K562 (cell line): ENCODE measurements around the gene POLG.

Experiments used
- GTF2F1 ChIP-seq: IDR thresholded peaks from 2 replicates; pipeline ENCODE4 v1.6.1; 2011; ENCODE audit warnings: low read depth, low read length, improper control_type of control experiment
- KLF16 ChIP-seq: IDR thresholded peaks from 2 replicates; pipeline ENCODE4 v1.6.1; 2016; ENCODE audit warnings: antibody characterized with exemption
- MAZ ChIP-seq, 2 experiments: fragments of 450-650 bp in 1 of 2; sonication (generic) in 1 of 2; formaldehyde crosslinking; IDR thresholded peaks in 1 of 2; conservative IDR thresholded peaks in 1 of 2; 2 replicates each; pipeline versions ENCODE4 v1.4.0 to v1.5.0; 2020; ENCODE audit warnings: mild to moderate bottlenecking in 1 of 2, missing genetic modification reagents in 1 of 2
- NFIC ChIP-seq: fragments of 450-650 bp; IDR thresholded peaks from 2 replicates; pipeline ENCODE4 v1.6.1; 2017; ENCODE audit warnings: mild to moderate bottlenecking, inconsistent platforms
- NRF1 ChIP-seq, 2 experiments: fragments of 450-650 bp; IDR thresholded peaks in 1 of 2; conservative IDR thresholded peaks in 1 of 2; 2 replicates each; pipeline ENCODE4 v1.6.1; 2014; ENCODE audit warnings: mild to moderate bottlenecking in 2 of 2
- SMC3 ChIP-seq: conservative IDR thresholded peaks from 2 replicates; pipeline ENCODE4 v1.6.1; 2011; ENCODE audit warnings: low read depth, low read length, improper control_type of control experiment; ENCODE audit not compliant: insufficient read depth
- TCF7L2 ChIP-seq: fragments of 150-350 bp; IDR thresholded peaks from 2 replicates; pipeline ENCODE4 v1.6.1; 2016; ENCODE audit warnings: low read depth, mild to moderate bottlenecking, low read length, moderate library complexity
- ZNF140 ChIP-seq: fragments of 250-450 bp; sonication (Bioruptor Pico); IDR thresholded peaks from 2 replicates; pipeline ENCODE4 v1.8.0; 2021; ENCODE audit warnings: moderate library complexity, mild to moderate bottlenecking, inconsistent platforms
- ZNF274 ChIP-seq: IDR thresholded peaks from 2 replicates; pipeline ENCODE4 v1.6.1; 2011; ENCODE audit warnings: low read depth, mild to moderate bottlenecking, low read length, moderate library complexity, borderline replicate concordance
- TF ChIP-seq, protein P1 (sequence below), 3 experiments: IDR thresholded peaks in 2 of 3; conservative IDR thresholded peaks in 1 of 3; 2 replicates each; pipeline ENCODE4 v1.5.1; 2011 to 2012; ENCODE audit warnings: low read length in 3 of 3, mild to moderate bottlenecking in 3 of 3, control low read depth in 2 of 3, improper control_type of control experiment in 1 of 3, inconsistent platforms in 1 of 3, low read depth in 1 of 3, mixed read lengths in 1 of 3, moderate library complexity in 1 of 3; ENCODE audit not compliant: insufficient read depth in 2 of 3
- TF ChIP-seq, protein P2 (sequence below), 2 experiments: fragments of 450-650 bp; formaldehyde crosslinking in 1 of 2; IDR thresholded peaks; 2 replicates each; pipeline versions ENCODE4 v1.4.0 to v1.6.1; 2014 to 2020; ENCODE audit warnings: mild to moderate bottlenecking in 2 of 2, borderline replicate concordance in 1 of 2, low read depth in 1 of 2
- TF ChIP-seq, protein P3 (sequence below): sonication (generic); formaldehyde crosslinking; IDR thresholded peaks from 2 replicates; pipeline ENCODE4 v1.8.1; 2023; ENCODE audit warnings: mild to moderate bottlenecking, missing genetic modification reagents
- TF ChIP-seq, protein P4 (sequence below): sonication (generic); formaldehyde crosslinking; IDR thresholded peaks from 2 replicates; pipeline ENCODE4 v1.8.1; 2022; ENCODE audit warnings: missing genetic modification reagents

GRCh38 chr15:89358435-89358754, 23.8 kb upstream of the POLG start:
- TF ChIP-seq MAZ (CRISPR knock-in tag; conservative IDR thresholded peaks at IDR 0.05 in 1 of 2, IDR thresholded peaks at IDR 0.05 in 1 of 2): no peak
- no peak for TF ChIP-seq GTF2F1
- TF ChIP-seq, protein P1, sequence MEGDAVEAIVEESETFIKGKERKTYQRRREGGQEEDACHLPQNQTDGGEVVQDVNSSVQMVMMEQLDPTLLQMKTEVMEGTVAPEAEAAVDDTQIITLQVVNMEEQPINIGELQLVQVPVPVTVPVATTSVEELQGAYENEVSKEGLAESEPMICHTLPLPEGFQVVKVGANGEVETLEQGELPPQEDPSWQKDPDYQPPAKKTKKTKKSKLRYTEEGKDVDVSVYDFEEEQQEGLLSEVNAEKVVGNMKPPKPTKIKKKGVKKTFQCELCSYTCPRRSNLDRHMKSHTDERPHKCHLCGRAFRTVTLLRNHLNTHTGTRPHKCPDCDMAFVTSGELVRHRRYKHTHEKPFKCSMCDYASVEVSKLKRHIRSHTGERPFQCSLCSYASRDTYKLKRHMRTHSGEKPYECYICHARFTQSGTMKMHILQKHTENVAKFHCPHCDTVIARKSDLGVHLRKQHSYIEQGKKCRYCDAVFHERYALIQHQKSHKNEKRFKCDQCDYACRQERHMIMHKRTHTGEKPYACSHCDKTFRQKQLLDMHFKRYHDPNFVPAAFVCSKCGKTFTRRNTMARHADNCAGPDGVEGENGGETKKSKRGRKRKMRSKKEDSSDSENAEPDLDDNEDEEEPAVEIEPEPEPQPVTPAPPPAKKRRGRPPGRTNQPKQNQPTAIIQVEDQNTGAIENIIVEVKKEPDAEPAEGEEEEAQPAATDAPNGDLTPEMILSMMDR (IDR thresholded peaks at IDR 0.05 in 2 of 3, conservative IDR thresholded peaks at IDR 0.05 in 1 of 3; ENCODE audit: insufficient read depth in 2 of 3, low read depth in 1 of 3, low read length in 3 of 3): no peak
- no peak for TF ChIP-seq KLF16
- TF ChIP-seq ZNF274: no peak
- TF ChIP-seq, protein P2, sequence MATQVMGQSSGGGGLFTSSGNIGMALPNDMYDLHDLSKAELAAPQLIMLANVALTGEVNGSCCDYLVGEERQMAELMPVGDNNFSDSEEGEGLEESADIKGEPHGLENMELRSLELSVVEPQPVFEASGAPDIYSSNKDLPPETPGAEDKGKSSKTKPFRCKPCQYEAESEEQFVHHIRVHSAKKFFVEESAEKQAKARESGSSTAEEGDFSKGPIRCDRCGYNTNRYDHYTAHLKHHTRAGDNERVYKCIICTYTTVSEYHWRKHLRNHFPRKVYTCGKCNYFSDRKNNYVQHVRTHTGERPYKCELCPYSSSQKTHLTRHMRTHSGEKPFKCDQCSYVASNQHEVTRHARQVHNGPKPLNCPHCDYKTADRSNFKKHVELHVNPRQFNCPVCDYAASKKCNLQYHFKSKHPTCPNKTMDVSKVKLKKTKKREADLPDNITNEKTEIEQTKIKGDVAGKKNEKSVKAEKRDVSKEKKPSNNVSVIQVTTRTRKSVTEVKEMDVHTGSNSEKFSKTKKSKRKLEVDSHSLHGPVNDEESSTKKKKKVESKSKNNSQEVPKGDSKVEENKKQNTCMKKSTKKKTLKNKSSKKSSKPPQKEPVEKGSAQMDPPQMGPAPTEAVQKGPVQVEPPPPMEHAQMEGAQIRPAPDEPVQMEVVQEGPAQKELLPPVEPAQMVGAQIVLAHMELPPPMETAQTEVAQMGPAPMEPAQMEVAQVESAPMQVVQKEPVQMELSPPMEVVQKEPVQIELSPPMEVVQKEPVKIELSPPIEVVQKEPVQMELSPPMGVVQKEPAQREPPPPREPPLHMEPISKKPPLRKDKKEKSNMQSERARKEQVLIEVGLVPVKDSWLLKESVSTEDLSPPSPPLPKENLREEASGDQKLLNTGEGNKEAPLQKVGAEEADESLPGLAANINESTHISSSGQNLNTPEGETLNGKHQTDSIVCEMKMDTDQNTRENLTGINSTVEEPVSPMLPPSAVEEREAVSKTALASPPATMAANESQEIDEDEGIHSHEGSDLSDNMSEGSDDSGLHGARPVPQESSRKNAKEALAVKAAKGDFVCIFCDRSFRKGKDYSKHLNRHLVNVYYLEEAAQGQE (IDR thresholded peaks at IDR 0.05; ENCODE audit: borderline replicate concordance): no peak
- TF ChIP-seq, protein P2 (CRISPR knock-in tag; IDR thresholded peaks at IDR 0.05; ENCODE audit: low read depth): no peak
- no peak for TF ChIP-seq ZNF140 (CRISPR knock-in tag)
- TF ChIP-seq, protein P3, sequence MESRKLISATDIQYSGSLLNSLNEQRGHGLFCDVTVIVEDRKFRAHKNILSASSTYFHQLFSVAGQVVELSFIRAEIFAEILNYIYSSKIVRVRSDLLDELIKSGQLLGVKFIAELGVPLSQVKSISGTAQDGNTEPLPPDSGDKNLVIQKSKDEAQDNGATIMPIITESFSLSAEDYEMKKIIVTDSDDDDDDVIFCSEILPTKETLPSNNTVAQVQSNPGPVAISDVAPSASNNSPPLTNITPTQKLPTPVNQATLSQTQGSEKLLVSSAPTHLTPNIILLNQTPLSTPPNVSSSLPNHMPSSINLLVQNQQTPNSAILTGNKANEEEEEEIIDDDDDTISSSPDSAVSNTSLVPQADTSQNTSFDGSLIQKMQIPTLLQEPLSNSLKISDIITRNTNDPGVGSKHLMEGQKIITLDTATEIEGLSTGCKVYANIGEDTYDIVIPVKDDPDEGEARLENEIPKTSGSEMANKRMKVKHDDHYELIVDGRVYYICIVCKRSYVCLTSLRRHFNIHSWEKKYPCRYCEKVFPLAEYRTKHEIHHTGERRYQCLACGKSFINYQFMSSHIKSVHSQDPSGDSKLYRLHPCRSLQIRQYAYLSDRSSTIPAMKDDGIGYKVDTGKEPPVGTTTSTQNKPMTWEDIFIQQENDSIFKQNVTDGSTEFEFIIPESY (CRISPR knock-in tag): no peak
- TF ChIP-seq NRF1 (conservative IDR thresholded peaks at IDR 0.05 in 1 of 2, IDR thresholded peaks at IDR 0.05 in 1 of 2): peak; percentile 17 to 42; a peak in 1 of 4 replicates
- no peak for TF ChIP-seq SMC3
- TF ChIP-seq TCF7L2: no peak
- TF ChIP-seq, protein P4, sequence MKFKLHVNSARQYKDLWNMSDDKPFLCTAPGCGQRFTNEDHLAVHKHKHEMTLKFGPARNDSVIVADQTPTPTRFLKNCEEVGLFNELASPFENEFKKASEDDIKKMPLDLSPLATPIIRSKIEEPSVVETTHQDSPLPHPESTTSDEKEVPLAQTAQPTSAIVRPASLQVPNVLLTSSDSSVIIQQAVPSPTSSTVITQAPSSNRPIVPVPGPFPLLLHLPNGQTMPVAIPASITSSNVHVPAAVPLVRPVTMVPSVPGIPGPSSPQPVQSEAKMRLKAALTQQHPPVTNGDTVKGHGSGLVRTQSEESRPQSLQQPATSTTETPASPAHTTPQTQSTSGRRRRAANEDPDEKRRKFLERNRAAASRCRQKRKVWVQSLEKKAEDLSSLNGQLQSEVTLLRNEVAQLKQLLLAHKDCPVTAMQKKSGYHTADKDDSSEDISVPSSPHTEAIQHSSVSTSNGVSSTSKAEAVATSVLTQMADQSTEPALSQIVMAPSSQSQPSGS (CRISPR knock-in tag): no peak
- no peak for TF ChIP-seq NFIC
